ENCODE data around the gene UBAC2.

The UBAC2 gene

DNA sequence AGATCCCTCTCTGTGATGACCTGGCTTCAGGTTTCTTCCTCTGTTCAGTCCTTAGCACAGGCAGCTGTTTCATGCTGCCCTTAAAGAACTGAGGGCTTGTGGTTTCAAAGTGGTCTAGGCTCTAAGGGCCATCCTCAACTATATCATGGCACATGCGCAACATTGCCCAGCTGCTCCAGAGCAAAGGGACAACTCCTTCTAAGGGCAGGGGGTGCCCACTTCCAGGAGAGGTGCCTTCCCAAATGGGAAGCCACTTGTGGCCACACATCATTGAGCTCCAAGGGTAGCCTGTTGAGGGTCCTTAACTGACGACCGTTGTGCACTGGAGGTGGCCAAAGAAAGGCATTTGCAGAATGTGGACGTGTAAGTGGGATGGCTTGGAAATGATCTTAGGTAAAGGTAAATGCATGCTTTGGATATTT lies 99.3 kb downstream of the UBAC2 start:
- TF ChIP-seq, protein P1, sequence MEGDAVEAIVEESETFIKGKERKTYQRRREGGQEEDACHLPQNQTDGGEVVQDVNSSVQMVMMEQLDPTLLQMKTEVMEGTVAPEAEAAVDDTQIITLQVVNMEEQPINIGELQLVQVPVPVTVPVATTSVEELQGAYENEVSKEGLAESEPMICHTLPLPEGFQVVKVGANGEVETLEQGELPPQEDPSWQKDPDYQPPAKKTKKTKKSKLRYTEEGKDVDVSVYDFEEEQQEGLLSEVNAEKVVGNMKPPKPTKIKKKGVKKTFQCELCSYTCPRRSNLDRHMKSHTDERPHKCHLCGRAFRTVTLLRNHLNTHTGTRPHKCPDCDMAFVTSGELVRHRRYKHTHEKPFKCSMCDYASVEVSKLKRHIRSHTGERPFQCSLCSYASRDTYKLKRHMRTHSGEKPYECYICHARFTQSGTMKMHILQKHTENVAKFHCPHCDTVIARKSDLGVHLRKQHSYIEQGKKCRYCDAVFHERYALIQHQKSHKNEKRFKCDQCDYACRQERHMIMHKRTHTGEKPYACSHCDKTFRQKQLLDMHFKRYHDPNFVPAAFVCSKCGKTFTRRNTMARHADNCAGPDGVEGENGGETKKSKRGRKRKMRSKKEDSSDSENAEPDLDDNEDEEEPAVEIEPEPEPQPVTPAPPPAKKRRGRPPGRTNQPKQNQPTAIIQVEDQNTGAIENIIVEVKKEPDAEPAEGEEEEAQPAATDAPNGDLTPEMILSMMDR (conservative IDR thresholded peaks at IDR 0.05; ENCODE audit: low read length), result no peak
- no peak overlapping the region for H3K4me3 ChIP-seq (ENCODE audit: low read length)

DNA sequence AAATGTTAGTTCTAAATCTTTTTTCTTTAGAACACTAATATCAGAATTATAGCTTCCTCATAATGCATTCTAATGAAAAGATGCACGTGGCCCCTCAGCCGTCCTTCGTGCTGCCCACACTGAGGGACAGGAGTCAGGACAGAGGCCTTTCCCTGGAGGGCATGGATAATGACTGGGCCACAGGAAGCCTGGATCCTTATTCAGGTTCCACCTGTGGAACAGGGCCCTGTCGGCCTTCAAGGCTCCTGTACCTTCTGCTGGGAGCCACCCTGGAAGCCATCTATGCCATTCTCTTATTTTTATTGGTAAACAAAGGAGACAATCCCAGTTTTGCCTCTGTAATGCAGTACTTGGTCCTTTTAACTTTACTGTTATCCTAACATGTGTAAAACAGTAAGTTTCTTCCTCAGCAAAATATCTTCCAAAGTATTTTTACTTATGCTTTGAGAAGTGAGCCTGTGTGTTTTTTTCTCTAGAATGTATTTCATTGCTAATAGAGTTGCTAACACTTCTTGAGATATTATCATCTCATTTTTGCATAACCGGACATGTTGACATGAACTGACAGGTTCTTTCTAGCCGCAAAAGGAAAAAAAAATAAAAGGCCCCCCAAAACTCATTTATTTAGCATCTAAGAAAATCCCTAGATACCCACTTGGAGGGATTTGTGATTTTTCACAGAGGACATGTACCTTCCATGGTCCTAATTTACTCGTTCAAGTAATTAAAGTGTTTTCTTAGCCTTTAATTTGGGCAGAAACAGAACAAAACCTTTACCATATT lies 100.6 kb downstream of the UBAC2 start:
- H3K4me3 ChIP-seq (ENCODE audit: low read length), result no peak overlapping the region
- TF ChIP-seq, protein P1 (conservative IDR thresholded peaks at IDR 0.05; ENCODE audit: low read length), result no peak
- DNase-seq (ENCODE audit: low read depth), result no peak

More for the DNA sequence above, 99.3 kb downstream of the UBAC2 start:
- no peak for DNase-seq (ENCODE audit: low read depth)

- TF ChIP-seq, protein P1 (conservative IDR thresholded peaks at IDR 0.05; ENCODE audit: low read length), result no peak
- H3K4me3 ChIP-seq (ENCODE audit: low read length), result no peak overlapping the region
Measured at GRCh38 chr13:99301913-99302636, 101.4 kb downstream of the UBAC2 start.

GRCh38 chr13:99302637-99303505 lies 102.2 kb downstream of the UBAC2 start:
- H3K4me3 ChIP-seq (ENCODE audit: low read length), result no peak overlapping the region
- no peak for DNase-seq (ENCODE audit: low read depth)
- TF ChIP-seq, protein P1 (conservative IDR thresholded peaks at IDR 0.05; ENCODE audit: low read length), result no peak

More at GRCh38 chr13:99301913-99302636, 101.4 kb downstream of the UBAC2 start:
- no peak for DNase-seq (ENCODE audit: low read depth)

DNA sequence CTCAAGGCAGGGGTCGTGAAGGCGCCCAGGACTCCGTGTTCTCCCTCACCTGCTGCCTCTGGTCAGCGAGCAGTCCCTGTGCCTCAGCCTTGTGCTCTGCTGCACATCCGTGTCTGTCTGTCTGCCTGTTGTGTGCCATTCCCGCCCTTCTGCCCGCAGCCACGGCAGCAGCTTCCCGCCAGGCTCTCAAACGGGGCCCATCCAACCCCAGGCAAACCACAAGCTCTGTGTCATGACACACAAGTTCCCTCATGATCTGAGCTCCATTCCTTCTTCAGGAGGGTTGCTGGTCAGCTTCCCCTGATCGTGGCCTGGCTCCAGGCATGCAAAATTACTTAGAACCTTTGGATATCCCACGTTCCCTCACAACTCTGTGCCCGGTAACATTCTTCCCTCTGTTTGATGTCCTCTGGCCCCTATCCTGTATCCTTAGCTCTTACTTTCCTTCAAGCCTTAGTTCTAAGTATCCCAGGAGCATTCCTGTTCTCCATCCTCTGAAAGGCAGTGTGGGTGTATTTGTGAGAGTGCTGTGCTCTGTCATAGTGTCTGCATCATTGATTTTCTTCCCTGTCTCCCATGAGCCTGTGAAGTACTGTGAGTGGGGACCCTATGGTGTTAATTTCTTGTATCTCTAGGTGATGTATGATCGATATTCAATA lies 103.3 kb downstream of the UBAC2 start:
- TF ChIP-seq, protein P1 (conservative IDR thresholded peaks at IDR 0.05; ENCODE audit: low read length), result no peak
- DNase-seq (ENCODE audit: low read depth), result no peak
- H3K4me3 ChIP-seq (ENCODE audit: low read length), result no peak overlapping the region

DNA sequence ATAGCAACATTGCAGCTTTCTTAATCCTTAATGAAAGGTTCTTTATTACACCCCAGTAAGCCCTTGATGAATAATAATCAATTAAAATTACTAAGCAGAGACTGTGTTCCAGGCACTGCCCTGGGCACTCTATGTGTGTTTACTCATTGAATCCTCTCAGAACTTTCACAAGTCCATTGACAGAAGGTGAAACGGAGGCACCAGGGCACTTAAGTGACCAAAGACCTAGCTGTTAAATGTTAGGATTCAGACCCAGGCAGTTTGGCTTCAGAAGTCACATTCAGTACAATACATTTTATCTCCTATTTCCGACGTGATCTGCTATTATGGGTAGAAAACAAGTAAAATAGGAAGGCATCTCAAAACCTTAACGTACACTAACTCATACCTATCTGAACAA lies 103.9 kb downstream of the UBAC2 start:
- H3K4me3 ChIP-seq (ENCODE audit: low read length), result no peak overlapping the region
- TF ChIP-seq, protein P1 (conservative IDR thresholded peaks at IDR 0.05; ENCODE audit: low read length), result no peak
- no peak for DNase-seq (ENCODE audit: low read depth)

Data from AG10803 (cell line).